ENCODE results near the gene TAPBP.
"Not testable (repeated sequence)": the region's sequence is repeated elsewhere in the genome, so short reads cannot be mapped to it uniquely, and the experiment has no call there.

Gene TAPBP

DNA sequence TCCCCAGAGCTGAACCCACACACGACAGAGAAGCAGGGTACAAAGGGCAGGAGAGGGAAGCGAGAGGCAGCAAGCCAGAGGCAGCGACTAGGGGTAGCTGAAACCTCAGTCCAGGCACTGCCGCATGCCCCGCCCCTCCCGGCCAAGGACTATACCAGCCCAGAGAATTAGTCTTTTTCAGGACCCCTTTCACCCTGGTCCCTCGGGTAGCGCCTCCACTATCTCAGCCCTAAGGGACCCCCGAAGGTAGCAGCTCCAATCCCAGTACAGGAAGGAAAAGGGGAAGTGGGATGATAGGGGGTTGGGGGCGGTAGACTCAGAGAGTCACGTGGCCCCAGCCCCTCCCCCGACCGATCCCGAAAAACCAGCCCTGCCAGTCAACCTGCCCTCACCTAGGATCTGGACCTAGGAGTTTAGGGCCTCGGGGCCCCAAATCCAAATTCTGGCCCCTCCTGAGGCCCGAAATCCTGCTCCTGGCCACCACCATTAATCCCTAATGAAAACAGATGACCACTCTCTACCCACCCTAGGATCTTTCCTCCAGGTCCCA is 16.4 kb downstream of the TAPBP start:
- intact Hi-C loops (cut with micrococcal nuclease) = no loop called here
- H3K4me3 Mint-ChIP-seq = peak overlapping the region; percentile 99
- no peaks in the 10 kb centered on the region for H3K27me3 Mint-ChIP-seq
- peaks cover 76% of the 10 kb centered on the region for H3K4me1 Mint-ChIP-seq (ENCODE audit: low read depth)
- peak overlapping the region; percentile 97 for H3K27ac Mint-ChIP-seq
- H3K36me3 Mint-ChIP-seq (ENCODE audit: low read depth) = peaks cover 100% of the 10 kb centered on the region
- no peaks in the 10 kb centered on the region for H3K9me3 Mint-ChIP-seq

DNA sequence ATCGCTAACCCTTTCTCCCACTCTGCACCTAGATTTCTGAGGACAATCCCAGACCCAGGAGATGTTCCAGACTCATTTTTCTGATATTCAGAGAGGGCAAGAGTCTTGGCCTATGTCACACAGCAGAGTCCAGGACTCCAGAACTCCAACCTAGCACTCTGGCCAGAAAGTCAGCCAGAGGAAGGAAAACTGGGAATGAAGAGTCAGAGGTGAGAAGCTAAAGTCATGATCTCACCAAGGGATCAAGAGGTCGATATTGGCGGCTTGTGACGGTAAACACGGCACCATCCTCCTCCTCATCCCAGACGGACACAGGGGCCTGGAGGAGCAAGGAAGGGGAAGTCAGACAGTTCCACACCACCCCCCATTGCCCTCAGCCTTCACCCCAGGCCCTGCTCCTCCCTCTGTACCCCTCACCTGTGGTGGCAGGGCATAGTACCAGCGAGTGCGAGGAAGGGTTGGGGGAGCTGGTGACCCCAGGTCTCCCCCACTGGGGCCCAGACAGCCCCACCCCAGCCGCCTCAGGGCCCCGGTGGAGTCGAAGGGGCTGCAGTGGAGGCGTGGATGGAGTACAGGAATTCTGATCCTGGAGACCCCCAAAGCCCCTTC is 17.0 kb downstream of the TAPBP start:
- Mint-ChIP-seq H3K36me3 (ENCODE audit: low read depth) (peaks cover 100% of the 10 kb centered on the region), H3K9me3 (no peaks in the 10 kb centered on the region), H3K27ac (peak overlapping the region; percentile 97), H3K4me3 (peak overlapping the region; percentile 99), H3K4me1 (ENCODE audit: low read depth) (peaks cover 70% of the 10 kb centered on the region), H3K27me3 (no peaks in the 10 kb centered on the region)
- intact Hi-C loops (cut with micrococcal nuclease) = no loop called here

- H3K9me3 Mint-ChIP-seq = no peaks in the 10 kb centered on the region
- intact Hi-C loops (cut with micrococcal nuclease) = no loop called here
- peak overlapping the region; percentile 17 for H3K4me3 Mint-ChIP-seq
Measured at GRCh38 chr6:33295621-33296369, 18.1 kb downstream of the TAPBP start.

DNA sequence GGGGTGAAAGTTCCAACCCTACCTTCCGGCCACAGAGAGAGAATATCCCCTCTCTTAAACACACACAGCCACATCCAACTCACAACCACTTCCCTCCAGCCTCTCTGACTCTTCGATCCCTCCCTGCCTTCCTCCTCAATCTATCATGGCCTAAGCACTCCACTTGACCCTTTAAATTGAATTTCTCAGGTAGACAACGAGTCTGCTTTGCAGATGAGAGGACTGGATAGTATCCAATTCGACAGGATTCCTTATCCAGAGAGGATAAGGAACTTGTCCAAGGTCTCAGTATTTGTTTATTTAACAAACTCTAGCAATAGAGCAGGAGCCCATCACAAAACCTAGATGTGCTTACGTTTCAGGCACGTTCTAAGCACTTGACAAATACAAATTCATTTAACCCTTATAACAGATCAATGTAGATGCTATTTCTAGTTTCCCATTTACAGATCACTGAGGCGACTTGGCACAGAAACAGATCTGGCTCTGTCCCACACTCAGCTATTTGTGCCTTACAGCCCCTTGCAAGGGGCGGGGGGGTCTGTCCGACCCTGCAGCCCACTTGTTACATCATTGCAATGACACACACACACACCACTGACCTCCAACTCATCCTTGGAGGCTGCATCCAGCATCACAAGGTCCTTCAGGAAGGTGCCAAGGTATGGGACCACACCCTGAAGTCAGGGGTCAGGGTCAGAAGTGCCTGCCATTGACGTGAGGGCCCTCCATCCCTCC is 19.6 kb downstream of the TAPBP start:
- Mint-ChIP-seq H3K4me3 (no peak overlapping the region), H3K36me3 (ENCODE audit: low read depth) (peaks cover 97% of the 10 kb centered on the region), H3K4me1 (ENCODE audit: low read depth) (peaks cover 70% of the 10 kb centered on the region), H3K27ac (no peak overlapping the region), H3K9me3 (no peaks in the 10 kb centered on the region), H3K27me3 (no peaks in the 10 kb centered on the region)
- intact Hi-C loops (cut with micrococcal nuclease) = no loop called here

More at GRCh38 chr6:33295621-33296369, 18.1 kb downstream of the TAPBP start:
- H3K36me3 Mint-ChIP-seq (ENCODE audit: low read depth) = peaks cover 100% of the 10 kb centered on the region
- peak overlapping the region; percentile 97 for H3K27ac Mint-ChIP-seq
- no peaks in the 10 kb centered on the region for H3K27me3 Mint-ChIP-seq
- peaks cover 70% of the 10 kb centered on the region for H3K4me1 Mint-ChIP-seq (ENCODE audit: low read depth)

GRCh38 chr6:33292996-33293682 is 20.7 kb downstream of the TAPBP start:
- no peak overlapping the region for H3K27ac Mint-ChIP-seq
- H3K4me3 Mint-ChIP-seq = no peak overlapping the region
- peaks cover 76% of the 10 kb centered on the region for H3K4me1 Mint-ChIP-seq (ENCODE audit: low read depth)
- intact Hi-C loops (cut with micrococcal nuclease) = no loop called here
- H3K36me3 Mint-ChIP-seq (ENCODE audit: low read depth) = peaks cover 95% of the 10 kb centered on the region
- H3K9me3 Mint-ChIP-seq = no peaks in the 10 kb centered on the region
- H3K27me3 Mint-ChIP-seq = no peaks in the 10 kb centered on the region

DNA sequence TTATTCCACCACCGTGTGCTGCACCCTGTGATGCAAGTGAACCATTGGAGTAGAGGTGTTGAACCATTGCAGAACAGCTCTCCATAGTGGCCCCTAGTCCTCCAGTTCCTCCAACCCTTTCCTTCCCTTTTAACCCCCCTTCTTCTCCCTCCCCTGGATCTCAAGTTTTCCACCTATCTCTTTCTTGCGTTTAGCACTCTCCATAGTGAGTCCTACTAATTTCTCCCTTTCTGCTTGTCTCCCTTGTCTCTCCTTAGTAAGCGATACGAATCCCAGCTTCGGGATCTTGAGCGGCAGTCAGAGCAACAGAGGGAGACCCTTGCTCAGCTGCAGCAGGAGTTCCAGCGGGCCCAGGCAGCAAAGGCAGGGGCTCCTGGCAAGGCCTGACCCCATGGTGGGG is 23.4 kb downstream of the TAPBP start:
- Mint-ChIP-seq H3K4me3 (peak overlapping the region; percentile 92), H3K27ac (peak overlapping the region; percentile 86), H3K36me3 (ENCODE audit: low read depth) (peaks cover 95% of the 10 kb centered on the region), H3K4me1 (ENCODE audit: low read depth) (peaks cover 66% of the 10 kb centered on the region), H3K27me3 (no peaks in the 10 kb centered on the region), H3K9me3 (no peaks in the 10 kb centered on the region)
- intact Hi-C loops (cut with micrococcal nuclease) = no loop called here

DNA sequence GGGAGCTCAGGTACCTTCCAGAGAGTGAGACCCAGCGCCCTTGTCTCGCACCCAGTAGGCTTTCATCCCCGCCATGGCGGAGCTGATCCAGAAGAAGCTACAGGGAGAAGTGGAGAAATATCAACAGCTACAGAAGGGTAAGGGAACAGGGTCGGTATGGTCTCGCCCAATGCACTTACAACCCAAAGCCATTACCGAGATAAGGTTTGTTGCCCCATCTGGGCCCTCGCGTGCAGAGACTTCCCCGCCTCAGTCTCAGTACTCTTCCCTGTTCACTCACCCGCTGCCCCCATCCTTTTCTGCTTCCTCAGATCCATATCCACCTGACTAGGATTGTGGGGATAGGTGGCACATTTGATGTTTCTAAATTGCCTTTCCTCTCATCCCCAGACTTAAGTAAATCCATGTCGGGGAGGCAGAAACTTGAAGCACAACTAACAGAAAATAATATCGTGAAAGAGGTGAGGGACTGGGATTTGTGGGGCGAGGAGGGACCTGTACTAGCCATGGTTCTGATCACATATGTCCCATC is 24.0 kb downstream of the TAPBP start:
- peaks cover 95% of the 10 kb centered on the region for H3K36me3 Mint-ChIP-seq (ENCODE audit: low read depth)
- intact Hi-C loops (cut with micrococcal nuclease) = loop anchor here (1.0 kb wide), 2 partner anchors 9 to 19 kb away; partner anchors contain the start of gene VPS52
- peaks cover 60% of the 10 kb centered on the region for H3K4me1 Mint-ChIP-seq (ENCODE audit: low read depth)

DNA sequence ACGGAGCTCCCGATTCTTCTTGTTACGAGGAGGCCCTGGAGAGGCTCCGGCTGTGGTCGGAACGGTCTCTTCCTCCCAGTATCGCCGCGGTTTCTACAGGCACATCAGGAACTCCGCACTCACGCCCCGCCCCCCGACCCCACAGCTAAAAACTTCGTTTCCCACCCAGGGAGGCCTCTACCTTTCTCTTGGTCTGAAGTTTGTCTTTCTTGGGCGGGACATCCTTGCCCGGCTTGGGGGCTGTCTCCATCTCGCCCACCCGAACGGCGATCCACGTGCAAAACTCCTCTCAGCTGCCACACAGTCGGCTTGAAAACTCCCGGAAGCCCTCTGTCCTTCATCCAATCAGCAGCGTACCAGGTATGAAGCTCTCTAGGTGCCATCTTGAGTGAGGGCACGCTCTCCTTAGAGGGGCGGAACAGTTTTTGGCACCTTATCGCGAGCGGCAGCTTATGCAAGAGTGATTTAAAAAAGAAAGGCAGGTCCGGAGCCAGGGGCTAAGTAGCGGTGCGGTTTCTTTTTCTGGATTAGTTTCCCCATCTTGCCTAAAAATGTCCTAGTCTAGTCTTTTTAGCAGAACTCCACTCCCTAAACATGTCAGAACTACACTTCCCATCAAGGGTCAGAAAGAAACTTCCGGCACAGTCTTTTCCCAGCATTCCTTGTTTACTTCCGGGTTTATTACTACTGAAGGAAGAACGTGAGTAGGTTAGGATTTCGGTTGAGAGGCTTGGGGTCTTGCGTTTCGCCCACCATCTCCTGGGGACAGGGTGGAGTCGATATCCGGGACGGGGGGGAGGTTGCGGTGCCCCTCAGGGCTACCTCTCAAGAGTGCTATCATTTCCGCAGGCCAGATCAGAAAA is 24.7 kb downstream of the TAPBP start, which contains the start of the genes PFDN6 and WDR46:
TSS of gene PFDN6 (plus strand) at position 681 of the 863 bp plus-strand sequence. CDS start 256 bp downstream, outside the sequence.
TSS of gene WDR46 (minus strand) at position 319 of the 863 bp plus-strand sequence. CDS start at position 250, 69 bp downstream.
- Mint-ChIP-seq H3K9me3 (no peaks in the 10 kb centered on the region), H3K36me3 (ENCODE audit: low read depth) (peaks cover 92% of the 10 kb centered on the region), H3K4me1 (ENCODE audit: low read depth) (peaks cover 53% of the 10 kb centered on the region), H3K27me3 (no peaks in the 10 kb centered on the region), H3K4me3 (peak within 1 kb of the TSS; percentile 92), H3K27ac (peak within 1 kb of the TSS; percentile 86)
- intact Hi-C loops (cut with micrococcal nuclease) = loop anchor here (1.0 kb wide), 2 partner anchors 10 to 18 kb away; partner anchors contain the start of gene VPS52

More for the DNA sequence above, 24.0 kb downstream of the TAPBP start:
- Mint-ChIP-seq H3K27ac (peak overlapping the region; percentile 86), H3K9me3 (no peaks in the 10 kb centered on the region), H3K27me3 (no peaks in the 10 kb centered on the region), H3K4me3 (peak overlapping the region; percentile 92)

DNA sequence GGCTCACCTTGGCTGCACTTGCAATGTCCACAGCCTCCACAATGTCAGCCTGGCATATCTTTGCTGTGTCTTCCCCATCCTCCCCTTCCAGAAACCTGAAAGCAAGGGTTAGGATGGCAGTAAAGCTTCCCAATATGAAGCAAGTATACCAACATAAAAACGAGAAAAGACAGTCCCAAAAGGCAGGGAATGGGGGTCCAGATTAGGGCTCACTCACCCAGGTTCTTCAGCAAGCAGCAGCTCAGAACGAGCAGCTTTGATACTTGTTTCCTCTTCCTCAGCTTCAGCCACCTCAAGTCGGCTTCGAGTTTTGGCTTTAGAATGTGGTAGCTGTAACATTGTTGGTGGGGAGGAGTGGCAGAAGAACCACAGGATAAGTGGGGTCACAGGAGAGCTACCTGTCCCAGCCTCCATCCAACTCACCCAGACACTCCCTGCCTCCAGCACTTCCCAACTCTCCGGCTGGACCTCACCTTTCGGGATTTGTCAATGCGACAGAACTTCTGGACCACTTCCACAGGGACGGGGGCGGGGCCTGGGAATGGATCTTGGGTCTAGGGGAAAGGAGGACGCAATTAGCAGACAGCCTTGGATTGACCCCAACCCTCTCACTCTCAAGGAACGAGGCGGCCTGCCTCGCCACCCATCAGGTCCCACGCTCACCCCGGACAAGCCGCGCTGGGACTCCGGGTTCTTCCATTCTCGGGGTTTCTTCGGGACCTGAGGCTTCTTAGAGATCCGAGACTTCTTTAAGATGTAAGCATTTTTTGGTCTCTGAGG is 25.5 kb downstream of the TAPBP start:
- no peaks in the 10 kb centered on the region for H3K27me3 Mint-ChIP-seq
- intact Hi-C loops (cut with micrococcal nuclease) = no loop called here
- peak overlapping the region; percentile 92 for H3K4me3 Mint-ChIP-seq
- H3K36me3 Mint-ChIP-seq (ENCODE audit: low read depth) = peaks cover 92% of the 10 kb centered on the region
- H3K9me3 Mint-ChIP-seq = no peaks in the 10 kb centered on the region
- peaks cover 48% of the 10 kb centered on the region for H3K4me1 Mint-ChIP-seq (ENCODE audit: low read depth)
- H3K27ac Mint-ChIP-seq = peak overlapping the region; percentile 86

DNA sequence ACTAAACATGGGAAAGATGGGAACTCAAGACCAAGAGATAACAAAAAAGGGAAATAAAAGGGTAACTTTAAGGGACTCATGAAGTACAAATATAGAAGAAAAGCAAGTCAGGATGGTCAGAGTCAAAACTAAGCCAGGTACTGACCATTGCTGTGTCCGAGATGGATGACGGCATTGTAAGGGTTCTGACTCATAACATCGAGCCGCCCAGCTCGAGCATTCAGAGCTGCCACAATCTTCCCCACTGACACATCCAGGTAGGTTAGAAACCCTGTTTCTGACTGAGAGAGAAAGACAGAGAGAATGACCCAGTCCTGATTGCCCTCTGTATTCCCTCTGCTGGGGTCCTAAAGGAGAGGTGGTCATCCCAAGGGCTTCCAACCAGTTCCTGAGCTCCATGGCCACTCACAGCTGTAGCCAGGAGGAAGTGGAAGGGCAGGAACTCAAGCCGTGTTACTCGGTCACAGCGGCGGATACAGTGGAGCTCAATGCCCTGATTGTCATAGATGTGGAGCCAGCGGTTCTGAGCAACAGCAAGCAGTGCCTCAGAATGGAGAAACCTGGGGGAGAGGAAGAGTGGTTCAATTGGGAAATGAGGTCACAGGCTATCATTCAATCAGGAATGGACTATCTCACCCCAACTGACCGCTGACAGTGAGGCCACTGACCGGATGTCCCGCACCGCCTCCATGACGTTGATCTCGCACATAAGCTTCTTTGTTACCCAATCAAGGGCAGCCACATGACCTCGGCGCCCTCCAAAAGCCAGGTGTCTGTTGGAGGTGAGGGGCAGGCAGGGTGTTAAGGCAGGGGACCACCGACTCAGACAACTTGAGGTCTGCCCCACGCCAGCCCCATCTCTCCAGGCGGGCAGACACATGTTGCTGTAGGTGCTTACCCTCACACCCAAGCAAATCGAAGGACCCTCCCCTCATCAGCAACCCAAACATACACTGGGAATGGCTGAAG is 26.6 kb downstream of the TAPBP start:
- peaks cover 46% of the 10 kb centered on the region for H3K4me1 Mint-ChIP-seq (ENCODE audit: low read depth)
- no peaks in the 10 kb centered on the region for H3K9me3 Mint-ChIP-seq
- peaks cover 92% of the 10 kb centered on the region for H3K36me3 Mint-ChIP-seq (ENCODE audit: low read depth)
- no peak overlapping the region for H3K4me3 Mint-ChIP-seq
- peak overlapping the region; percentile 35 for H3K27ac Mint-ChIP-seq
- intact Hi-C loops (cut with micrococcal nuclease) = no loop called here
- no peaks in the 10 kb centered on the region for H3K27me3 Mint-ChIP-seq

- H3K4me3 Mint-ChIP-seq; H3K27ac Mint-ChIP-seq; H3K27me3 Mint-ChIP-seq; intact Hi-C loops (cut with micrococcal nuclease); H3K9me3 Mint-ChIP-seq: not testable (repeated sequence)
- Mint-ChIP-seq H3K4me1 (ENCODE audit: low read depth) (peaks cover 55% of the 10 kb centered on the region), H3K36me3 (ENCODE audit: low read depth) (peaks cover 92% of the 10 kb centered on the region)
Measured at GRCh38 chr6:33285214-33285613, 28.7 kb downstream of the TAPBP start.

All from dendritic cell treated with granulocyte-macrophage colony-stimulating factor and Interleukin-4, amounts not matched to agents 40 ng/mL and 50 ng/mL, for 4 days (primary cell).